ENCODE data around the gene GBX1. TPM values are rescaled to one million over a fixed set of nuclear protein-coding genes. Genes with fewer than 3 reads are reported as not detected.

The GBX1 gene
- total RNA-seq: not detected in 2 replicates

GRCh38 chr7:151167197-151167961 is at the start of gene GBX1:
GBX1 (minus strand) TSS chr7:151167694; CDS start chr7:151167548, 146 bp downstream.

GRCh38 chr7:151210087-151210854 is 42.8 kb upstream of the GBX1 start, which contains the start of gene H2BK1:
H2BK1 (minus strand) TSS chr7:151210488; CDS start chr7:151210318, 170 bp downstream.

GRCh38 chr7:151186640-151187408 is 19.3 kb upstream of the GBX1 start, which contains the start of gene ASB10:
ASB10 (minus strand) TSS chr7:151187250; CDS start chr7:151187130, 120 bp downstream.

Other genes starting within 250 kb of the GBX1 start
- gene KCNH2, start 189.4 kb downstream of the GBX1 start, total RNA-seq: under 0.01 TPM in 2 replicates
- 2.4 and 14.1 TPM in 2 replicates for gene NOS3, start 176.7 kb downstream of the GBX1 start, total RNA-seq
- gene ATG9B, start 143.2 kb downstream of the GBX1 start, total RNA-seq: 6.5 and 20.0 TPM in 2 replicates
- gene ABCB8, start 139.2 kb downstream of the GBX1 start, total RNA-seq: 34.9 and 78.1 TPM in 2 replicates
- gene ASIC3, start 119.2 kb downstream of the GBX1 start, total RNA-seq: 0.22 and 1.2 TPM in 2 replicates
- 16.1 and 27.9 TPM in 2 replicates for gene CDK5, start 109.8 kb downstream of the GBX1 start, total RNA-seq
- gene SLC4A2, start 108.1 kb downstream of the GBX1 start, total RNA-seq: 68.3 and 86.6 TPM in 2 replicates
- gene FASTK, start 86.9 kb downstream of the GBX1 start, total RNA-seq: 101 and 162 TPM in 2 replicates
- gene TMUB1, start 84.2 kb downstream of the GBX1 start, total RNA-seq: 29.1 and 44.4 TPM in 2 replicates
- gene AGAP3, start 81.2 kb downstream of the GBX1 start, total RNA-seq: 71.1 and 108 TPM in 2 replicates
- not detected in 2 replicates for gene ASB10, start 19.6 kb upstream of the GBX1 start, total RNA-seq
- not detected in 2 replicates for gene H2BK1, start 42.8 kb upstream of the GBX1 start, total RNA-seq
- gene ABCF2, start 59.5 kb upstream of the GBX1 start, total RNA-seq: 22.4 and 43.6 TPM in 2 replicates
- gene CHPF2, start 64.8 kb upstream of the GBX1 start, total RNA-seq: 94.6 and 107 TPM in 2 replicates
- 14.7 and 16.1 TPM in 2 replicates for gene SMARCD3, start 81.0 kb upstream of the GBX1 start, total RNA-seq
- 33.4 and 38.8 TPM in 2 replicates for gene NUB1, start 174.1 kb upstream of the GBX1 start, total RNA-seq
- gene WDR86, start 242.3 kb upstream of the GBX1 start, total RNA-seq: 13.7 TPM in 1 of 2 replicates, not detected in the other